WTC11 (cell line): ENCODE measurements around the gene CACNA2D4.

Experiments used
- FOXK1 ChIP-seq: sonication (generic); formaldehyde crosslinking; IDR thresholded peaks from 2 replicates; pipeline ENCODE4 v1.8.0; 2022; ENCODE audit warnings: mild to moderate bottlenecking, moderate library complexity, missing genetic modification reagents
- ZNF121 ChIP-seq: sonication (generic); formaldehyde crosslinking; IDR thresholded peaks from 2 replicates; pipeline ENCODE4 v1.8.0; 2023; ENCODE audit warnings: missing genetic modification reagents
- TF ChIP-seq, protein P1 (sequence below): fragments of 200-600 bp; IDR thresholded peaks from 2 replicates; pipeline ENCODE4 v1.8.0; 2022; ENCODE audit warnings: antibody characterized with exemption

DNA sequence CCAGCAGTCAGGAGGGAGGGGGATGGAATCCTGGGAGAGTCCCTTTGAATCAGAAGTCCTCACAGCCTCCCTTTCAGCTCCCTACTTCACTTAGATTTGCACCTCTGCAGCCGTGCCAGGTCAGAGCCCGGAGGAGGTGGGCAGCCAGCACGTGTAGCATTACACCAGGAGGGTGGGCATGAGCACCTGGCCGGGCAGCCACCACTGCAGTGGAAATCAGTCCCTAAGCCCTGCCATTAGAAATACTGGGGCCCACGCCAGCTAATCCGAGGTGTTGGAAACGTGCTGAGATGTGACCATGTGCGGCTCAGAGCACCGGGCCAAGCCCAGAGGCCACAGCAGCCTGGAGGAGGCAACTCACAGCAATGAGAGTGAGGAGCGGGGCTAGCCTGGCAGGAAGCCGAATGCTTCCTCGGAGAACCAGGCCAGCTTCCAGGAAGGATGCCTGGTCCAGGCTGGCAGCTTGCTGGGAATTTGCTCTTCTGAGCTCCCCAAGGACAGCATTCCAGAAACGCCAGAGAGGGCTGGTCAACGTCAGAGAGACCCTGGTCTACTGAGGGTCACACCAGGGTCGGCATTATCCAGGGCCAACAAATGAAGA lies 9.4 kb upstream of the CACNA2D4 start:
- TF ChIP-seq, protein P1, sequence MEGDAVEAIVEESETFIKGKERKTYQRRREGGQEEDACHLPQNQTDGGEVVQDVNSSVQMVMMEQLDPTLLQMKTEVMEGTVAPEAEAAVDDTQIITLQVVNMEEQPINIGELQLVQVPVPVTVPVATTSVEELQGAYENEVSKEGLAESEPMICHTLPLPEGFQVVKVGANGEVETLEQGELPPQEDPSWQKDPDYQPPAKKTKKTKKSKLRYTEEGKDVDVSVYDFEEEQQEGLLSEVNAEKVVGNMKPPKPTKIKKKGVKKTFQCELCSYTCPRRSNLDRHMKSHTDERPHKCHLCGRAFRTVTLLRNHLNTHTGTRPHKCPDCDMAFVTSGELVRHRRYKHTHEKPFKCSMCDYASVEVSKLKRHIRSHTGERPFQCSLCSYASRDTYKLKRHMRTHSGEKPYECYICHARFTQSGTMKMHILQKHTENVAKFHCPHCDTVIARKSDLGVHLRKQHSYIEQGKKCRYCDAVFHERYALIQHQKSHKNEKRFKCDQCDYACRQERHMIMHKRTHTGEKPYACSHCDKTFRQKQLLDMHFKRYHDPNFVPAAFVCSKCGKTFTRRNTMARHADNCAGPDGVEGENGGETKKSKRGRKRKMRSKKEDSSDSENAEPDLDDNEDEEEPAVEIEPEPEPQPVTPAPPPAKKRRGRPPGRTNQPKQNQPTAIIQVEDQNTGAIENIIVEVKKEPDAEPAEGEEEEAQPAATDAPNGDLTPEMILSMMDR = no peak
- TF ChIP-seq FOXK1 (CRISPR knock-in tag) = no peak
- TF ChIP-seq ZNF121 (CRISPR knock-in tag) = no peak
